Subcutaneous abdominal adipose tissue (tissue), 5 donors: Measurements from ENCODE around the gene GPR180.

Source experiments
- H3K27ac ChIP-seq: one replicate; pipeline ENCODE4 v1.7.0; 2013; ENCODE audit warnings: low read depth, mild to moderate bottlenecking, inconsistent platforms, low read length, moderate library complexity
- H3K27me3 ChIP-seq, 5 donors: one replicate each; pipeline ENCODE4 v1.7.0; 2013; ENCODE audit warnings: low read length in 5 of 5, inconsistent platforms in 1 of 5; ENCODE audit not compliant: control insufficient read depth in 5 of 5, insufficient read depth in 4 of 5
- H3K36me3 ChIP-seq, 5 donors: one replicate each; pipeline ENCODE4 v1.7.0; 2013; ENCODE audit warnings: low read length in 5 of 5; ENCODE audit not compliant: control insufficient read depth in 5 of 5, insufficient read depth in 5 of 5
- H3K4me1 ChIP-seq, 5 donors: one replicate each; pipeline ENCODE4 v1.7.0; 2013; ENCODE audit warnings: low read length in 5 of 5, mild to moderate bottlenecking in 3 of 5, moderate library complexity in 1 of 5; ENCODE audit not compliant: control insufficient read depth in 5 of 5, insufficient read depth in 5 of 5
- H3K4me3 ChIP-seq, 5 donors: one replicate each; pipeline ENCODE4 v1.7.0; 2013; ENCODE audit warnings: low read length in 5 of 5, low read depth in 1 of 5
- H3K9ac ChIP-seq, 5 donors: one replicate each; pipeline ENCODE4 v1.7.0; 2013; ENCODE audit warnings: low read length in 5 of 5, mild to moderate bottlenecking in 4 of 5, moderate library complexity in 3 of 5
- H3K9me3 ChIP-seq, 5 donors: one replicate each; pipeline ENCODE4 v1.7.0; 2013; ENCODE audit warnings: low read length in 5 of 5; ENCODE audit not compliant: control insufficient read depth in 5 of 5
- donor health status: healthy.
- donor health status: healthy.
- donor health status: healthy.
- donor health status: healthy.
- donor health status: healthy.

GPR180 gene

GRCh38 chr13:94601446-94602431 lies at the start of gene GPR180:
Gene GPR180, plus strand, starts transcription at chr13:94601857. Its CDS starts 71 bp downstream, at chr13:94601928.
- peak within 1 kb of the TSS; percentile 82 to 95 (median 89) for H3K4me3 ChIP-seq
- H3K27me3 ChIP-seq = no peaks in the 10 kb centered on the region
- peak within 1 kb of the TSS; percentile 82 for H3K27ac ChIP-seq
- peaks cover 0 to 27% (median 23%) of the 10 kb centered on the region in 5 donors for H3K4me1 ChIP-seq
- no peaks in the 10 kb centered on the region for H3K9me3 ChIP-seq
- peaks cover 0 to 12% (median 5%) of the 10 kb centered on the region in 5 donors for H3K36me3 ChIP-seq
- H3K9ac ChIP-seq = peak within 1 kb of the TSS; percentile 48 to 84 (median 84)

DNA sequence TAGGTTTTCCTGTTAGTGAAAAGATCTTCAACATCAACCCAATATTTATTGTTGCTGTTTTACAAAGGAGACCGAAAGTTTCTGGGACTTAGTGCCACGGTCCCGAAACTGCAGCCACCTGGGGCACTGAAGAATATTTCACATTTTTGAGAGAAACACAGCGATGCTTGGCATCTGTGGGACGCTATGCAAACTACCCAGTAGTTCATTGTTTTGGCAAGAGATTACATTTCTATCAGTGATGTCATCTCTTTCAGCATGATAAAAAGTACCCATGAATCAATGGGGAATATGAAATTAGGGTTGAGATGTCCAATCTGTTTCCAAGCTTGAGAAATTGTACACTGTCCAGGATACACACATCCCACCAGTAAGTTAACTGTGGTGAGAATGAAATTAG lies 49.6 kb upstream of the GPR180 start:
- Histone ChIP-seq H3K4me1 (peaks cover 2 to 32% (median 28%) of the 10 kb centered on the region in 5 donors), H3K4me3 (no peak overlapping the region), H3K36me3 (no peaks in the 10 kb centered on the region), H3K27ac (no peak overlapping the region), H3K27me3 (no peaks in the 10 kb centered on the region), H3K9ac (no peak overlapping the region), H3K9me3 (no peaks in the 10 kb centered on the region)

DNA sequence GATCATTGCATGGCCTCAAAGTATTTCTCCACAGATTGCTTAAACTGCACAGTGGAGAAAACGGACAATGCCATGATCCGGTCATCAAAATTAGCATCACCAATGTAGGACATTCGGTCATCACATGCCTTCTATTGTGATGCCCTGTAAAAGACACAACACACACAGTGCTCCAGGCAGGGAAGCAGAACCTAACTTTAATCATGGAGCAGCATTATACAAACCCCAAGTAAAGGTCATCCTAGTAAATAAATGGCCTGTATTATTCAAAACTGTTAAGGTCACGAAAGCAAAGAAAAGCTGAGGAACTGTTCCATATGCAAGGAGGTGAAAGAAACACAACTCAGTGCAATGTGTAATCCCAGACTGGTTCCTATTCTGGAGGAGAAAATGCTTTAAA lies 47.9 kb upstream of the GPR180 start:
- Histone ChIP-seq H3K27me3 (no peaks in the 10 kb centered on the region), H3K9ac (no peak overlapping the region), H3K4me3 (no peak overlapping the region), H3K36me3 (no peaks in the 10 kb centered on the region), H3K27ac (no peak overlapping the region), H3K4me1 (peaks cover 2 to 28% (median 22%) of the 10 kb centered on the region in 5 donors), H3K9me3 (no peaks in the 10 kb centered on the region)

GRCh38 chr13:94556041-94556440 lies 45.6 kb upstream of the GPR180 start:
- H3K4me1 ChIP-seq = peaks cover 0 to 21% (median 12%) of the 10 kb centered on the region in 5 donors
- H3K36me3 ChIP-seq = no peaks in the 10 kb centered on the region
- no peak overlapping the region for H3K9ac ChIP-seq
- no peak overlapping the region for H3K4me3 ChIP-seq
- H3K9me3 ChIP-seq = no peaks in the 10 kb centered on the region
- H3K27me3 ChIP-seq = no peaks in the 10 kb centered on the region
- peak overlapping the region; percentile 44 for H3K27ac ChIP-seq

- Histone ChIP-seq H3K36me3 (no peaks in the 10 kb centered on the region), H3K27ac (peak overlapping the region; percentile 44), H3K27me3 (no peaks in the 10 kb centered on the region), H3K9me3 (no peaks in the 10 kb centered on the region), H3K4me1 (peaks cover 0 to 21% (median 12%) of the 10 kb centered on the region in 5 donors), H3K9ac (peak overlapping the region in 2 of 5 donors; percentile 2 to 12), H3K4me3 (peak overlapping the region in 1 of 5 donors; percentile 26)
These were observed 45.0 kb upstream of the GPR180 start for GRCh38 chr13:94556621-94557020.

DNA sequence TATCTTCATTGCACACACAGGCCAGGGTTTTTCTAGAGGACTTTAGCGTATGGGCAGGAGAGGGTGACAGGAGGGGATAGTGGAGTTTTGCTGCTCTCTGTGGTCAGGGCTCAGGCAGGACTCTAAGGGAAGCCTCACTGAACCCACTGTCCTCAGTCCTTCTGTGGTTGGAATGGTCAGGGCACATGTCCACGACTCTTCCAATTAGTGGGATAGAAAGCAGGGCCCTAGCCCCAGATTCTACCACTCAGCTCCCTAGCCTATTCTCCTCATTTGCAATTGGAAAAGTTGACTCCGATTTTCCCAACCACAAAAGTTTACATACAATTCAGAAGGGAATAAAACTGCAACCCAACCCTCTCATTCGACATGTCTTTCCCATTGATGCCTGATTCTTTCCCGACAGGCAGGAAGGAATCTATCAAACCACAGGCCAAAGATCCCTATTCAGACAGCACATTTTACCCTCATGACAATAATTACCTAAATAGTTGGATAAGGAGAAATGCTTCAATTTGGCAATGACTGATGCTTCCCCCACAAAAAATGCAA lies 43.9 kb upstream of the GPR180 start:
- Histone ChIP-seq H3K36me3 (peaks cover 0 to under 1% (median 0%) of the 10 kb centered on the region in 5 donors), H3K4me1 (peaks cover 0 to 21% (median 12%) of the 10 kb centered on the region in 5 donors), H3K9ac (no peak overlapping the region), H3K27me3 (no peaks in the 10 kb centered on the region), H3K4me3 (no peak overlapping the region), H3K27ac (no peak overlapping the region), H3K9me3 (no peaks in the 10 kb centered on the region)

DNA sequence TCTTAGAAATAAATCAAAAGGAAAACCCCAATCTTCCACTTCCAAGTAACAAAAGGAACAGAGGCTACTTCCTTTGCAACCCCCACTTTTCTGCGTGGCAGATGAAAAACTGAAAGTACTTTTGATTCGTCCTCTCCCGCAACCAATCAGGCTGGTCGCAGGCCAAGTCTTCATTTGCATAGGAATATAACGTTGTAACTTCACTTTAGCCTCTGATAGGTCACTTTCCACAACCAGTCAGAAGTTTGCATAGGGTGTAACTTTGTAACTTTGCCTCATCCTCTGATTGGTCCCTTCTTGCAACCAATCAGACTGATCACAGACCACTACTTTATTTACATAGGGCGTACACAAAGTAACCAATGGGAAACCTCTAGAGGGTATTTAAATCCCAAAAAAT lies 42.9 kb upstream of the GPR180 start:
- Histone ChIP-seq H3K4me3 (no peak overlapping the region), H3K27ac (no peak overlapping the region), H3K9me3 (no peaks in the 10 kb centered on the region), H3K27me3 (no peaks in the 10 kb centered on the region), H3K9ac (no peak overlapping the region), H3K4me1 (peaks cover 0 to 21% (median 12%) of the 10 kb centered on the region in 5 donors), H3K36me3 (peaks cover 0 to 4% (median 0%) of the 10 kb centered on the region in 5 donors)

GRCh38 chr13:94559222-94559795 lies 42.3 kb upstream of the GPR180 start:
- Histone ChIP-seq H3K36me3 (peaks cover 0 to 4% (median 0%) of the 10 kb centered on the region in 5 donors), H3K4me1 (peaks cover 0 to 21% (median 12%) of the 10 kb centered on the region in 5 donors), H3K4me3 (no peak overlapping the region), H3K27me3 (no peaks in the 10 kb centered on the region), H3K27ac (no peak overlapping the region), H3K9me3 (no peaks in the 10 kb centered on the region), H3K9ac (no peak overlapping the region)

DNA sequence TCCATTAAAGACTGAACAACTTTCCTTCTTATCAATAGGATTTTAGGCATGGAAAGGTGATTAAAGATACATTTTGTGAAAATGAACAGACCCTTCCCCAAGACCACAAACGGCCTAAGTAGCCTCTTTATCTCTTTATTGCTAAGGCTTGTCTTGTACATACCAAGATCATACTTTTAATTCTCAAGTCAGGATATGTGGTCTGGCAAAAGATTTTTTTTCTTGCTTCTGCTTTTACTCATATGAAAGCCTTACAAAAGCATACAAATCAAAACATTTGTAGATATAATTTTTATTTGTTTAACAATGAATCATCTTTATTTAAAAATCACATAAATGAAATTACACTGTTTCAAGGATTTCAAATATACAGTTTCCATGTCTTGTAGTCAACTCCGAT lies 41.5 kb upstream of the GPR180 start:
- H3K4me3 ChIP-seq = no peak overlapping the region
- no peak overlapping the region for H3K27ac ChIP-seq

More for the DNA sequence above, 41.5 kb upstream of the GPR180 start:
- Histone ChIP-seq H3K9me3 (no peaks in the 10 kb centered on the region), H3K27me3 (no peaks in the 10 kb centered on the region), H3K9ac (no peak overlapping the region), H3K4me1 (peaks cover 0 to 21% (median 12%) of the 10 kb centered on the region in 5 donors), H3K36me3 (peaks cover 0 to 4% (median 0%) of the 10 kb centered on the region in 5 donors)
